NB4 (cell line): ENCODE data around the gene DNAJC1.
"Not testable (repeated sequence)": the region's sequence is repeated elsewhere in the genome, so short reads cannot be mapped to it uniquely, and the experiment has no call there.

ENCODE experiments used
- DNase-seq: peaks from one replicate; pipeline ENCODE4 v3.0.0; 2010; ENCODE audit warnings: low read depth
- H3K4me3 ChIP-seq: one replicate; pipeline ENCODE4 v1.5.1; 2011; ENCODE audit warnings: mild to moderate bottlenecking, low read depth, low read length, moderate library complexity
- CTCF ChIP-seq: IDR thresholded peaks from one replicate; pipeline ENCODE4 v1.5.1; 2012; ENCODE audit warnings: low read depth, low read length
- MYC ChIP-seq: IDR thresholded peaks from 2 replicates; pipeline ENCODE4 v1.6.1; 2011; ENCODE audit warnings: low read depth, low read length
- POLR2A ChIP-seq: IDR thresholded peaks from 2 replicates; pipeline ENCODE4 v1.6.1; 2011; ENCODE audit warnings: mild to moderate bottlenecking; ENCODE audit not compliant: insufficient read length; ENCODE audit errors: extremely low read depth
- TF ChIP-seq, protein P1 (sequence below): IDR thresholded peaks from 2 replicates; pipeline ENCODE4 v1.6.1; 2011; ENCODE audit warnings: low read depth, low read length

The DNAJC1 gene

GRCh38 chr10:21843645-21844044, 159.9 kb downstream of the DNAJC1 start:
- no peak overlapping the region for H3K4me3 ChIP-seq
- TF ChIP-seq, protein P1, sequence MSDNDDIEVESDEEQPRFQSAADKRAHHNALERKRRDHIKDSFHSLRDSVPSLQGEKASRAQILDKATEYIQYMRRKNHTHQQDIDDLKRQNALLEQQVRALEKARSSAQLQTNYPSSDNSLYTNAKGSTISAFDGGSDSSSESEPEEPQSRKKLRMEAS: no peak
- TF ChIP-seq MYC (no peak), POLR2A (no peak), CTCF (no peak)
- DNase-seq: no peak

DNA sequence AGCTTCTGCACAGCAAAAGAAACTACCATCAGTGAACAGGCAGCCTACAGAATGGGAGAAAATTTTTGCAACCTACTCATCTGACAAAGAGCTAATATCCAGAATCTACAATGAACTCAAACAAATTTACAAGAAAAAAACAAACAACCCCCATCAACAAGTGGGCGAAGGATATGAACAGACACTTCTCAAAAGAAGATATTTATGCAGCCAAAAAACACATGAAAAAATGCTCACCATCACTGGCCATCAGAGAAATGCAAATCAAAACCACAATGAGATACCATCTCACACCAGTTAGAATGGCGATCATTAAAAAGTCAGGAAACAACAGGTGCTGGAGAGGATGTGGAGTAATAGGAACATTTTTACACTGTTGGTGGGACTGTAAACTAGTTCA, 162.3 kb downstream of the DNAJC1 start:
- DNase-seq, H3K4me3 ChIP-seq: not testable (repeated sequence)

DNA sequence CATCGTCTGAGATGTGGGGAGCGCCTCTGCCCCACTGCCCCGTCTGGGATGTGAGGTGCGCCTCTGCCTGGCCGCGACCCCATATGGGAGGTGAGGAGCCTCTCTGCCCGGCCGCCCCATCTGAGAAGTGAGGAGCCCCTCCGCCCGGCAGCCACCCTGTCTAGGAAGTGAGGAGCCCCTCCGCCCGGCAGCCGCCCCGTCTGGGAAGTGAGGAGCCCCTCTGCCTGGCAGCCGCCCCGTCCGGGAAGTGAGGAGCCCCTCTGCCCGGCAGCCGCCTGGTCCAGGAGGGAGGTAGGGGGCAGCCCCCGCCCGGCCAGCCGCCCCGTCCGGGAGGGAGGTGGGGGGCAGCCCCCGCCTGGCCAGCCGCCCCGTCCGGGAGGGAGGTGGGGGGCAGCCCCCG, 166.0 kb downstream of the DNAJC1 start:
- not testable (repeated sequence) for DNase-seq, H3K4me3 ChIP-seq

- DNase-seq, H3K4me3 ChIP-seq: not testable (repeated sequence)
Measured at GRCh38 chr10:21834574-21834973, 169.0 kb downstream of the DNAJC1 start.

DNA sequence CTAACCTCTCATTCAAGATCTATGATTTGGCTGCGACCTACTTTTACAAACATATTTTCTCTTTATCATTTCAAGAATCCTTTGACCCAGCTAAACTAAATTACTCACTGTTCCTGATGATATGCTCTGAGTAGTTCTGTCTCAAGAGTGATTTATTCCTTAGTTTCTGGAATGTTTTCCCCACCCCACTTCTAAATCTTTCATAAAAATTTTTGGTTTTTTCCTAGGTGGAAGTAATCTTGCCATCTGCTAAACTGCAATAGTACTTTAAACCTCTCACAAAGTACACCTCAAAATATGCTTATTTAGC, 170.8 kb downstream of the DNAJC1 start:
- H3K4me3 ChIP-seq: no peak overlapping the region
- TF ChIP-seq, protein P1: no peak
- no peak for TF ChIP-seq POLR2A
- DNase-seq: no peak

DNA sequence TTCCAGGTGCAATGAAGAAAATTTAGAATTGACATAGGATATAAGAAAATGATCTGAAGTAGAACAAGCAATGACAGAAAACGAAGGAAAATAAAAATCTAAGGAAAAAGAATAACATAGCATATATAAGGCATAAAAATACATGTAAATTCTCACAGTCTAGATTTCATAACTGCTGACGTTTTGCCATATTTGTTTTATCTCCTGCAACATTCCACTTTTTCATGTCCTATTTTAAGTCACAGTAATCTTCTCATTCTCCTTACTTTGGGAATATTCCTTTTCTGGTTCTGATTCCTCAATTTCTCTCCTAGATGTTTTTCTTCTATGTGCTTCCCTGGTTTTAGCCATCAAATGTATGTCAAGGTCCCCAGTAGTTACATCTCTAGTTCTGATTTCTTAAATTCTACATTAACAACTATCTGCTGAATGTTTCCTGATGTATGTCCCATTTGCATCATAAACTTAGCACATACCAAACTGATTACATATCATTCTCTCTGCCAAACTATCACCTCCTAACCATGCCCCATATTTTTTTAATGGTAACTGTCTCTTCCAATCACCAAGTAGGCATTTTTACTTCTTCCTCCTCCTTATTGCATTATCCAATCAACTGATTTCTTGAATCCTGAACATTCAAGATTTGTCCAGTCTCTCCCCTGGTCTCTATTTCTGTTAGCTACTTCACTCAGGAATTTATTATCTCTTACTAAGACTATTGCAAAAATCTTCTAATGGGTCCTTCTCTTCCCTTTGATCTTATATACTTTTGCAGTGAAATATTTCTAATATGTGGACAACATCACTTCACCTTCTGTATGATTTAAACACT, 171.3 kb downstream of the DNAJC1 start:
- no peak overlapping the region for H3K4me3 ChIP-seq
- DNase-seq: no peak
- TF ChIP-seq CTCF: no peak
- TF ChIP-seq POLR2A: no peak
- TF ChIP-seq MYC: no peak
- TF ChIP-seq, protein P1: no peak

- no peak overlapping the region for H3K4me3 ChIP-seq
- DNase-seq: no peak
- TF ChIP-seq CTCF (no peak), MYC (no peak), POLR2A (no peak)
- TF ChIP-seq, protein P1: no peak
Measured at GRCh38 chr10:21830037-21830436, 173.5 kb downstream of the DNAJC1 start.

DNA sequence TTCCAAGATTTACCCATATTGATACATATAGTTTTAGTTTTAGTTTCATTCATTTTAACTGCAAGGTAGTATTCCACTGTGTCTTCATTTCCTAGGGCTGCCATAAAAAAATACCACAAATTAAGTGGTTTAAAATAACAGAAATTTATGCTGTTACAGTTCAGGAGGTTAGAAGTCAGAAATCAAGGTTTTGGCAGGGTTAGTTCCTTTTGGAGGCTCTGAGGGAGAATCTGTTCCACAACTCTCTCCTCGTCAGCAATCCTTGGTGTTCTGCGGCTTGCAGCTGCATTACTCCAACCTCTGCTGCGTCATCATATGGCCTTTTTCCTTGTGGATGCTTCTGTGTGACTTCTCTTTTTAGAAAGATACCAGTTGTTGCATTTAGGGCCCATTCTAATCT, 176.2 kb downstream of the DNAJC1 start:
- TF ChIP-seq, protein P1: no peak
- TF ChIP-seq POLR2A (no peak), CTCF (no peak), MYC (no peak)
- no peak overlapping the region for H3K4me3 ChIP-seq

More for the DNA sequence above, 176.2 kb downstream of the DNAJC1 start:
- no peak for DNase-seq
